Measurements from ENCODE around the gene CMSS1. TPM values are rescaled to one million over a fixed set of nuclear protein-coding genes. Genes with fewer than 3 reads are reported as not detected.

CMSS1 gene
- total and polyA plus RNA-seq, 5 donors from 2014 or later, result 20.5 to 34.0 (median 22.0) TPM

DNA sequence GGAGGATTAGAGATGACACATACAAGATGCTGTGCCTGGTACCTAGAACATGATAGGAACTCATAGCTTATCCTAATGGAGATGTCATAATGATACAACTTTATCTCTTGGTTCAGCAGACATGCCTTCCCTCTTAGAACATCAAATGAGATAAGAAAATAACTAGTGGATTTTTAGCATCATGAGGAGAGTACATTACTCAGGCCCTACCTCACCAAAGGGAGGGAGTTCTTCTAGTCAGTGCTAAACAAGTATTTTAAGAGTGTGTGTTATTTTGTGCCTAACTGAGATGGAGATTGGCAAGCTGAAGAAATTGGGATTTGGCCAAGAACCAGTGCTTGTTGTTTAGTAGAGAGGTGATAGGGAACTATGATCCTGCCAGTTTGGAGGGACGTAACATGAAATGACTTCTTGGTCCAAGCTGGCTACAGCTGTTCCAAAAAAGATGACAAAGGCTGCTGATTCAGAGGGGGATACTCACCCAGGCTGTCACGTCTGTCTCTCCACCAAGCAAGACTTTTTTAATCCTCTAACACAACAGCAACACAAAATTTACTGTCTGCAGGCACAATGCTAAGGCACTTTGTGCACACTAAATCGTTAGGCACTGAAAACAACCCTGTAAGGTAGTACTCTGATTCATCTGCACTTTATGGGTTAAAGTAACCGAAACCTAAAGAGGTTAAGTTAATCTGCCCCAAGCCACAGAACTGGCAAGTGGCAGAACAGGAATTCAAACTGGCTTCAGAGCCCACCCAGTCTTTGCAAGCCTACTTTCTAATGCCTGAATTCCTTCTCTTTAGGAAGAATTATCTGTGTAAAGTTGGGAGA is 126.5 kb downstream of the CMSS1 start:
- H3K9me3 ChIP-seq (ENCODE audit: control insufficient read depth in 2 of 2, low read length in 2 of 2), result no peaks in the 10 kb centered on the region
- no peaks in the 10 kb centered on the region for H3K4me1 ChIP-seq (ENCODE audit: control insufficient read depth, insufficient read depth, low read length, poor library complexity, severe bottlenecking)
- Mint-ChIP-seq H3K9me3 (no peaks in the 10 kb centered on the region), H3K27me3 (no peaks in the 10 kb centered on the region), H3K4me1 (peaks cover 2 to 5% (median 4%) of the 10 kb centered on the region in 4 donors), H3K36me3 (peaks cover 3% of the 10 kb centered on the region), H3K4me3 (no peak overlapping the region), H3K27ac (no peak overlapping the region)
- no peaks in the 10 kb centered on the region for H3K27me3 ChIP-seq (ENCODE audit: control insufficient read depth, insufficient read depth, low read length)
- no peak for DNase-seq
- H3K27ac ChIP-seq (ENCODE audit: insufficient read depth, low read length, poor library complexity, severe bottlenecking), result no peak overlapping the region
- H3K36me3 ChIP-seq (ENCODE audit: control insufficient read depth, insufficient read depth, low read length), result no peaks in the 10 kb centered on the region
- ATAC-seq (ENCODE audit: low read depth in 2 of 2), result no peak
- no peak overlapping the region for H3K4me3 ChIP-seq (ENCODE audit: low read depth, low read length)

DNA sequence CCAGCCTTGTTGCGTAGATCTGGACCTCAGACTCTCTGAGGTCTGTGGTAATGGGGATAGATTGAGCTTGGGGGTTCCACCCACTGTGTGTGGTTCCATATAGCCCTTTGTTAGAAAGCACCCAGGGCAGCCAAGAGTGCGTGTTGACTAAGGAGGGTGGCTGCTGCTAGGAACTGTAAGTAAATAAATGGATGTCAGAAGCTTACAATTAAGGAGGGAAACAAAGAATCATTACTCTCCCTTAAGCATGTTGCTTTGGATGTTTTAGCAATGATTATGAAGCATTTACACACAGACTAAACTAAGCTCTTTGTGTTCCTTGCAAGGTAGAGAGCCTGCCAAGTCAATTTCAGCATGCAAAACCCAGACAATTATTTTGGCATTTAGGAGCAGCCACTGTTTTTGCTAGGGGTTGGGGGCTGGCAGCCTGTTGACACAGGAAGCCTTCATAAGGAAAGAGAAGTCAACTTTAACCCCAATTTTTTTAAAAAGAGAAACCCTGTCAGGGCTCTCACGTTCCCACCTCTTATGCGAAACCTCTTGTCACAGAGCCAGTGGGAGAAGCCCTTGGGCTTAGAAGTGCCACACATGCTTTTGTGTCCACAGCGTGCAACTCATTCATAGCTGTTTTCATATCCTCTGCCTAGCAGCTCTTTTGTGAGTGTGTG is 127.8 kb downstream of the CMSS1 start:
- H3K27ac Mint-ChIP-seq, result no peak overlapping the region

GRCh38 chr3:99947356-99947755 is 129.7 kb downstream of the CMSS1 start:
- Histone ChIP-seq H3K27ac (ENCODE audit: insufficient read depth, low read length, poor library complexity, severe bottlenecking) (no peak overlapping the region), H3K27me3 (ENCODE audit: control insufficient read depth, insufficient read depth, low read length) (no peaks in the 10 kb centered on the region), H3K4me3 (ENCODE audit: low read depth, low read length) (no peak overlapping the region), H3K4me1 (ENCODE audit: control insufficient read depth, insufficient read depth, low read length, poor library complexity, severe bottlenecking) (no peaks in the 10 kb centered on the region), H3K9me3 (ENCODE audit: control insufficient read depth in 2 of 2, low read length in 2 of 2) (no peaks in the 10 kb centered on the region), H3K36me3 (ENCODE audit: control insufficient read depth, insufficient read depth, low read length) (no peaks in the 10 kb centered on the region)
- Mint-ChIP-seq H3K27ac (no peak overlapping the region), H3K4me3 (no peak overlapping the region), H3K36me3 (no peaks in the 10 kb centered on the region), H3K9me3 (no peaks in the 10 kb centered on the region), H3K4me1 (peaks cover 0 to 2% (median 0%) of the 10 kb centered on the region in 4 donors), H3K27me3 (no peaks in the 10 kb centered on the region)
- DNase-seq (no peak), ATAC-seq (ENCODE audit: low read depth in 2 of 2) (no peak)

More for the DNA sequence above, 127.8 kb downstream of the CMSS1 start:
- H3K4me3 Mint-ChIP-seq, result no peak overlapping the region
- no peaks in the 10 kb centered on the region for H3K27me3 Mint-ChIP-seq
- no peaks in the 10 kb centered on the region for H3K27me3 ChIP-seq (ENCODE audit: control insufficient read depth, insufficient read depth, low read length)
- no peaks in the 10 kb centered on the region for H3K4me1 ChIP-seq (ENCODE audit: control insufficient read depth, insufficient read depth, low read length, poor library complexity, severe bottlenecking)
- DNase-seq (no peak), ATAC-seq (ENCODE audit: low read depth in 2 of 2) (no peak)
- H3K9me3 Mint-ChIP-seq, result no peaks in the 10 kb centered on the region
- H3K9me3 ChIP-seq (ENCODE audit: control insufficient read depth in 2 of 2, low read length in 2 of 2), result no peaks in the 10 kb centered on the region
- H3K27ac ChIP-seq (ENCODE audit: insufficient read depth, low read length, poor library complexity, severe bottlenecking), result no peak overlapping the region
- peaks cover 0 to 2% (median 0%) of the 10 kb centered on the region in 4 donors for H3K4me1 Mint-ChIP-seq
- H3K4me3 ChIP-seq (ENCODE audit: low read depth, low read length), result no peak overlapping the region
- H3K36me3 ChIP-seq (ENCODE audit: control insufficient read depth, insufficient read depth, low read length), result no peaks in the 10 kb centered on the region
- H3K36me3 Mint-ChIP-seq, result peaks cover 3% of the 10 kb centered on the region

DNA sequence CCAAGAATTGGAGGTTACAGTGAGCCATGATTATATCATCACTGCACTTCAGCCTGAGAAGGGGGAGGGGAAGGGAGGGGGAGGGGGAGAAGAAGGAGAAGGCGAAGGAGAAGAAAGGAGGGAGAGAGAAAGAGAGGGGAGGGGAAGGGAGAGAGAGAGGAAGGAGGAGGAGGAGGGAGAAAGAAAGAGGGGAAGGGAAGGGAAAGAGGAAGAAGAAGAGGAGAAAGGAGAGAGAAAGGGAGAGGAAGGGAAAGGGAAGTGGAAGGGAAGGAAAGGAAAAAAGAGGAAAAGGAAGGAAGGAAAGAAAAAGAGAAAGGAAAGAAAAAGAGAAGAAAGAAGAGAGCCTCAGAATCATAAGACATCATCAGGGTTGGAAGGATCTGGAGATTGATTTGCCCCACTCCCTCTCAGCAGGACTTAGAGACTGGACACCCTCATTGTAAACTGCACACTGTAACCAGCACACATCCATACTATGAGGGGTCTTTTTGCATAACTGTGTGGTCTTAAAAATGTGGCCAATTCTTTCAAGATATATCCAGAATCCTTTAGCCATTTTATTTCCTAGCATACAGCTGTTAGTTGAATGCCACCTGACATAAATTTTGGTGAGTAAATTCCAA is 130.9 kb downstream of the CMSS1 start:
- Histone ChIP-seq H3K4me3 (ENCODE audit: low read depth, low read length) (no peak overlapping the region), H3K9me3 (ENCODE audit: control insufficient read depth in 2 of 2, low read length in 2 of 2) (no peaks in the 10 kb centered on the region), H3K27me3 (ENCODE audit: control insufficient read depth, insufficient read depth, low read length) (no peaks in the 10 kb centered on the region), H3K36me3 (ENCODE audit: control insufficient read depth, insufficient read depth, low read length) (no peaks in the 10 kb centered on the region), H3K27ac (ENCODE audit: insufficient read depth, low read length, poor library complexity, severe bottlenecking) (no peak overlapping the region), H3K4me1 (ENCODE audit: control insufficient read depth, insufficient read depth, low read length, poor library complexity, severe bottlenecking) (no peaks in the 10 kb centered on the region)
- H3K4me1 Mint-ChIP-seq, result peaks cover 0 to 2% (median 1%) of the 10 kb centered on the region in 4 donors
- no peak overlapping the region for H3K27ac Mint-ChIP-seq
- no peaks in the 10 kb centered on the region for H3K9me3 Mint-ChIP-seq
- H3K27me3 Mint-ChIP-seq, result no peaks in the 10 kb centered on the region
- ATAC-seq (ENCODE audit: low read depth in 2 of 2) (no peak), DNase-seq (no peak)
- no peaks in the 10 kb centered on the region for H3K36me3 Mint-ChIP-seq
- no peak overlapping the region for H3K4me3 Mint-ChIP-seq

- Histone ChIP-seq H3K27ac (ENCODE audit: insufficient read depth, low read length, poor library complexity, severe bottlenecking) (no peak overlapping the region), H3K36me3 (ENCODE audit: control insufficient read depth, insufficient read depth, low read length) (no peaks in the 10 kb centered on the region), H3K27me3 (ENCODE audit: control insufficient read depth, insufficient read depth, low read length) (no peaks in the 10 kb centered on the region), H3K4me1 (ENCODE audit: control insufficient read depth, insufficient read depth, low read length, poor library complexity, severe bottlenecking) (no peaks in the 10 kb centered on the region), H3K4me3 (ENCODE audit: low read depth, low read length) (no peak overlapping the region), H3K9me3 (ENCODE audit: control insufficient read depth in 2 of 2, low read length in 2 of 2) (no peaks in the 10 kb centered on the region)
- no peak overlapping the region for H3K4me3 Mint-ChIP-seq
- no peaks in the 10 kb centered on the region for H3K27me3 Mint-ChIP-seq
- H3K4me1 Mint-ChIP-seq, result peaks cover 0 to 2% (median 1%) of the 10 kb centered on the region in 4 donors
- ATAC-seq (ENCODE audit: low read depth in 2 of 2) (no peak), DNase-seq (no peak)
- H3K9me3 Mint-ChIP-seq, result no peaks in the 10 kb centered on the region
- no peak overlapping the region for H3K27ac Mint-ChIP-seq
- H3K36me3 Mint-ChIP-seq, result no peaks in the 10 kb centered on the region
These were observed 132.5 kb downstream of the CMSS1 start for GRCh38 chr3:99949956-99950670.

GRCh38 chr3:99950921-99951320 is 133.3 kb downstream of the CMSS1 start:
- peaks cover 0 to 5% (median 1%) of the 10 kb centered on the region in 4 donors for H3K4me1 Mint-ChIP-seq
- no peak for ATAC-seq (ENCODE audit: low read depth in 2 of 2)
- no peaks in the 10 kb centered on the region for H3K4me1 ChIP-seq (ENCODE audit: control insufficient read depth, insufficient read depth, low read length, poor library complexity, severe bottlenecking)
- H3K36me3 Mint-ChIP-seq, result no peaks in the 10 kb centered on the region
- H3K36me3 ChIP-seq (ENCODE audit: control insufficient read depth, insufficient read depth, low read length), result no peaks in the 10 kb centered on the region
- no peaks in the 10 kb centered on the region for H3K27me3 ChIP-seq (ENCODE audit: control insufficient read depth, insufficient read depth, low read length)
- DNase-seq, result no peak
- no peak overlapping the region for H3K27ac ChIP-seq (ENCODE audit: insufficient read depth, low read length, poor library complexity, severe bottlenecking)
- no peak overlapping the region for H3K4me3 ChIP-seq (ENCODE audit: low read depth, low read length)
- H3K9me3 Mint-ChIP-seq, result no peaks in the 10 kb centered on the region
- no peaks in the 10 kb centered on the region for H3K27me3 Mint-ChIP-seq
- H3K9me3 ChIP-seq (ENCODE audit: control insufficient read depth in 2 of 2, low read length in 2 of 2), result no peaks in the 10 kb centered on the region
- H3K27ac Mint-ChIP-seq, result no peak overlapping the region
- no peak overlapping the region for H3K4me3 Mint-ChIP-seq

DNA sequence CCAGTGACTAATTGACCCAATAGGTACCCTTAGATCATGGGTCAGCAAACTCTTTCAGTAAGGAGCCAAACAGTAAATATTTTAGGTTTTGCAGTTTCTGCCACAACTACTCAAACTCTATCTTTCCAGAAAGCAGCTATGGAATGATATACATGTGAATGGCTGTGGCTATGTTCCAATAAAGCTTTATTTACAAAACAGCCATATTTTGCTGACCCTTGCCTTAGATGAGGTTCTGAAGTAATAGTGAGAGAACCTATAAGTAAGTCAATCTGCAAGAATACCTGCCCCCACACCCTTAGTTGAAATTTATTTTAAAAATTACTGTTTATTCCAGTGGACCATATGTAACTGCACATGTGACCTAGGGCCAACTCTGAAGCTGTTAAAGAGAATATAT is 134.0 kb downstream of the CMSS1 start:
- DNase-seq, result no peak
- Histone ChIP-seq H3K4me3 (ENCODE audit: low read depth, low read length) (no peak overlapping the region), H3K9me3 (ENCODE audit: control insufficient read depth in 2 of 2, low read length in 2 of 2) (no peaks in the 10 kb centered on the region), H3K27ac (ENCODE audit: insufficient read depth, low read length, poor library complexity, severe bottlenecking) (no peak overlapping the region), H3K4me1 (ENCODE audit: control insufficient read depth, insufficient read depth, low read length, poor library complexity, severe bottlenecking) (no peaks in the 10 kb centered on the region), H3K36me3 (ENCODE audit: control insufficient read depth, insufficient read depth, low read length) (no peaks in the 10 kb centered on the region), H3K27me3 (ENCODE audit: control insufficient read depth, insufficient read depth, low read length) (no peaks in the 10 kb centered on the region)
- peaks cover 0 to 8% (median 3%) of the 10 kb centered on the region in 4 donors for H3K4me1 Mint-ChIP-seq
- H3K4me3 Mint-ChIP-seq, result no peak overlapping the region
- no peaks in the 10 kb centered on the region for H3K27me3 Mint-ChIP-seq
- H3K9me3 Mint-ChIP-seq, result no peaks in the 10 kb centered on the region
- no peaks in the 10 kb centered on the region for H3K36me3 Mint-ChIP-seq
- ATAC-seq (ENCODE audit: low read depth in 2 of 2), result no peak
- no peak overlapping the region for H3K27ac Mint-ChIP-seq

Data from CD4-positive, CD25-positive, alpha-beta regulatory T cell (primary cell).